ENCODE data around the gene PER1. TPM values are rescaled to one million over a fixed set of nuclear protein-coding genes. Genes with fewer than 3 reads are reported as not detected.

The PER1 gene
- total and polyA plus RNA-seq, 10 of the 15 experiments (the other 5 are each of a cell fraction or from before 2014, with no cell fraction given): 0.02 to 25.1 (median 5.4) TPM

DNA sequence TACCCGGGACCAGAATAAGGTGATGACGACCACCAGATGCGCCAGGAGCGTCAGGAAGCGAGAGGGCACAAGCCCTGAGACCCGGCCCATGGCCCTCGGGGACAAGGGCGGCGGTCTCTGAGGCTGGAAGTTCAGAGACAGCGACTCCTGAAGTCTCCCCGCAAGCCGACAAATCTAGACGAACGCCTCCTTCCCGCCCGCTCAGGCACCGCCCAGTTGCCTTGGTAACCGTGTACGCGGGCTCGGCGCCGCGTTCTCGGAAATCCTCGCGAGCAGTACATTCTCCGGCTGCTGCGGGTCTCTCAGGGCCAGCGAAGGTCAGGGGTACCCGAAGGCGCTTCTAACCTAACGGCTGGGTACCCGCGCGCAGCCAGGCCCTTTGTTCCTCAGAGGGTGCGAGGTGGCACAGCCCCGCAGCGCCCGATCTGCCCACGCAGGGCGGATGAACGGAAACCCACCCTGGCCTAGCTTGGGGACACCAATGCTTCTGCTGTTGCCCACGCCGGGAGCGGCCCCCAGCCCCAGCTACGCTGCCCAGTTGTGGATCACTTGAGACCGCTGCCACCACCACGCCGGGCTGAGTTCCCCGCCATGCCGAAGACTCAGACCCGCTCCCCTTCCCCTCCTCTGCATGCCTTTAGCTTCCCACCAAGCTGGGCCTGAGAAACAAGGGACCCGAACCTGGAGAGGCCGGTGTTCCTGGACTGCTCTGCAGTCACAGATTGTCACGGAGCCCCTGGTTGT is 24.2 kb upstream of the PER1 start, which contains the start of gene TMEM107 (continued):
- TF ChIP-seq SIX5 (IDR thresholded peaks at IDR 0.05; ENCODE audit: low read depth, low read length, severe bottlenecking): peak; percentile 5
- peak; percentile 89 for TF ChIP-seq MXI1 (IDR thresholded peaks at IDR 0.05; ENCODE audit: low read depth, low read length)
- peak; percentile 98 for TF ChIP-seq BMI1 (IDR thresholded peaks at IDR 0.05; ENCODE audit: borderline replicate concordance)

- peak overlapping the region; percentile 67 for H3K9ac ChIP-seq (ENCODE audit: control insufficient read depth, insufficient read depth, low read length)
- SMC1A ChIA-PET (ENCODE audit: uncharacterized antibody, unreplicated experiment): interaction anchor here (1.1 kb wide), 1 partner anchor 119 kb away, joined by 3 read pairs; the partner anchor contains the start of gene SLC25A35
- no TSS peak for BruUV-seq (replicated peaks)
- POLR2A ChIA-PET: interaction anchor here (0.6 to 2.8 kb wide), 6 partner anchors 11 to 1830 kb away, joined by 3 to 26 read pairs (median 4); no protein-coding TSS in a partner anchor
- WGBS (ENCODE audit: insufficient coverage, insufficient replicate concordance, low lambda C conversion rate, missing lambda C conversion rate): 0% methylated on average over 11 of the region's 11 CpGs
- intact Hi-C loops (cut with micrococcal nuclease; ENCODE audit: unreplicated experiment): no loop called here
- peak overlapping the region; percentile 61 for H3K27ac ChIP-seq (ENCODE audit: control insufficient read depth, insufficient read depth)
- in situ Hi-C loops (cut with MboI): no loop called here
- ATAC-seq (peak; percentile 5), DNase-seq (ENCODE audit: low read depth, low spot score) (no peak), FAIRE-seq (no peak)
- peaks cover 3% of the 10 kb centered on the region; the same call in 1 of the 2 replicates for H3K79me2 ChIP-seq (ENCODE audit: control insufficient read depth, insufficient read depth, low read length)
- H3K4me2 ChIP-seq (ENCODE audit: control insufficient read depth, insufficient read depth): peak overlapping the region; percentile 70
- H3K27me3 ChIP-seq (replicated peaks in 1 of 2; ENCODE audit: control insufficient read depth in 2 of 2, insufficient read depth in 2 of 2, low read length in 1 of 2): no peaks in the 10 kb centered on the region
- H3K4me3 ChIP-seq: peak overlapping the region; percentile 93
- H4K20me1 ChIP-seq (ENCODE audit: control insufficient read depth, insufficient read depth): no peaks in the 10 kb centered on the region
- RAD21 ChIA-PET (ENCODE audit: unreplicated experiment): interaction anchor here (1.0 to 2.5 kb wide), 2 partner anchors 10 to 12 kb away, joined by 5 to 13 read pairs; no protein-coding TSS in a partner anchor
- peaks cover 14% of the 10 kb centered on the region for H3K4me1 ChIP-seq (ENCODE audit: control insufficient read depth, insufficient read depth, low read length)
- H3K9me3 ChIP-seq (replicated peaks; ENCODE audit: control insufficient read depth, insufficient read depth, low read length): no peaks in the 10 kb centered on the region
- no peaks in the 10 kb centered on the region for H3K36me3 ChIP-seq (ENCODE audit: control insufficient read depth in 2 of 2, insufficient read depth in 2 of 2, low read length in 1 of 2)
- CTCF ChIA-PET: interaction anchor here (0.6 to 1.7 kb wide), 3 partner anchors 12 to 84 kb away, joined by 3 to 4 read pairs (median 3); no protein-coding TSS in a partner anchor
- H2AFZ ChIP-seq (ENCODE audit: control insufficient read depth, low read depth, low read length): peak overlapping the region; percentile 83
- TF ChIP-seq SPI1 (IDR thresholded peaks at IDR 0.05; ENCODE audit: borderline replicate concordance, insufficient read depth, low read depth, low read length) (peak; percentile 61), SREBF1 (IDR thresholded peaks at IDR 0.05; ENCODE audit: low read length) (no peak), MTA2 (IDR thresholded peaks at IDR 0.05; ENCODE audit: low read depth) (no peak), ESRRA (IDR thresholded peaks at IDR 0.05; ENCODE audit: low read length) (no peak), ZNF384 (IDR thresholded peaks at IDR 0.05; ENCODE audit: borderline replicate concordance, low read depth, low read length) (no peak), NFYA (IDR thresholded peaks at IDR 0.05; ENCODE audit: borderline replicate concordance, low read depth, low read length) (no peak), HSF1 (IDR thresholded peaks at IDR 0.05; ENCODE audit: low read depth, low read length) (no peak), TCF3 (IDR thresholded peaks at IDR 0.05; ENCODE audit: borderline replicate concordance, insufficient read depth, low read depth, low read length) (no peak), MLLT1 (IDR thresholded peaks at IDR 0.05) (0 out of 2 replicates have a peak, but pooled peaks have one; percentile 42), BACH1 (IDR thresholded peaks at IDR 0.05; ENCODE audit: borderline replicate concordance) (no peak; the same call in 1 of the 2 replicates), BHLHE40 (IDR thresholded peaks at IDR 0.05; ENCODE audit: borderline replicate concordance in 1 of 2, low read depth in 2 of 2, low read length in 1 of 2) (0 out of 4 replicates have a peak, but pooled peaks have one; percentile 10 to 15), IKZF1 (conservative IDR thresholded peaks at IDR 0.05) (no peak), PAX5 (IDR thresholded peaks at IDR 0.05; ENCODE audit: borderline replicate concordance, low read depth, low read length) (no peak), HDAC2 (IDR thresholded peaks at IDR 0.05) (no peak)
- TF ChIP-seq, protein P1, sequence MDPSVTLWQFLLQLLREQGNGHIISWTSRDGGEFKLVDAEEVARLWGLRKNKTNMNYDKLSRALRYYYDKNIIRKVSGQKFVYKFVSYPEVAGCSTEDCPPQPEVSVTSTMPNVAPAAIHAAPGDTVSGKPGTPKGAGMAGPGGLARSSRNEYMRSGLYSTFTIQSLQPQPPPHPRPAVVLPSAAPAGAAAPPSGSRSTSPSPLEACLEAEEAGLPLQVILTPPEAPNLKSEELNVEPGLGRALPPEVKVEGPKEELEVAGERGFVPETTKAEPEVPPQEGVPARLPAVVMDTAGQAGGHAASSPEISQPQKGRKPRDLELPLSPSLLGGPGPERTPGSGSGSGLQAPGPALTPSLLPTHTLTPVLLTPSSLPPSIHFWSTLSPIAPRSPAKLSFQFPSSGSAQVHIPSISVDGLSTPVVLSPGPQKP (IDR thresholded peaks at IDR 0.05; ENCODE audit: low read depth, low read length): peak; percentile 24; the same call in 1 of the 2 replicates
These were observed 23.6 kb upstream of the PER1 start for GRCh38 chr17:8175795-8176196.
